ENCODE measurements around the gene PPP3CA.

GRCh38 chr4:101210331-101210730 lies 137.0 kb downstream of the PPP3CA start:
- TF ChIP-seq CTCF (IDR thresholded peaks at IDR 0.05) (no peak), EZH2 (IDR thresholded peaks at IDR 0.05) (no peak)

Data from neural progenitor cell (in vitro differentiated cells).